GM12891 (cell line): Measurements from ENCODE around the gene TSEN34.
"Not testable (repeated sequence)": the region's sequence is repeated elsewhere in the genome, so short reads cannot be mapped to it uniquely, and the experiment has no call there.

Source experiments
- POLR2A ChIP-seq: IDR thresholded peaks from 2 replicates; pipeline ENCODE4 v1.6.1; 2011; ENCODE audit warnings: low read depth, low read length, control low read depth
- POU2F2 ChIP-seq: IDR thresholded peaks from 2 replicates; pipeline ENCODE4 v1.6.1; 2011; ENCODE audit warnings: low read depth, mild to moderate bottlenecking, control low read depth, low read length, moderate library complexity

- not testable (repeated sequence) for TF ChIP-seq POLR2A, POU2F2
Measured at GRCh38 chr19:54239491-54240371, 48.6 kb downstream of the TSEN34 start.
